Hematopoietic multipotent progenitor cell treated with erythropoietin and hydrocortisone succinate and interleukin-3 and kit ligand, for 6 days (in vitro differentiated cells): ENCODE measurements around the gene B3GNT3.
A peak's percentile ranks its signal among the peaks of the same experiment; 100 is the strongest.
"Not testable (repeated sequence)": the region's sequence is repeated elsewhere in the genome, so short reads cannot be mapped to it uniquely, and the experiment has no call there.

Experiments used
- DNase-seq: peaks from one replicate; pipeline ENCODE4 v3.0.0-alpha.2; 2015

B3GNT3 gene

GRCh38 chr19:17797424-17798201, 2.7 kb downstream of the B3GNT3 start:
- DNase-seq = peak; percentile 48

GRCh38 chr19:17798599-17798998, 3.7 kb downstream of the B3GNT3 start:
- not testable (repeated sequence) for DNase-seq

GRCh38 chr19:17802137-17802858, 7.4 kb downstream of the B3GNT3 start:
- no peak for DNase-seq

- peak; percentile 64 for DNase-seq
Observed at GRCh38 chr19:17803264-17803896, 8.4 kb downstream of the B3GNT3 start.

GRCh38 chr19:17805427-17805826, 10.5 kb downstream of the B3GNT3 start:
- DNase-seq = no peak

GRCh38 chr19:17806945-17807344, 12.0 kb downstream of the B3GNT3 start:
- no peak for DNase-seq

- DNase-seq = no peak
Observed at GRCh38 chr19:17807731-17808316, 12.9 kb downstream of the B3GNT3 start.

GRCh38 chr19:17811103-17811502, 16.2 kb downstream of the B3GNT3 start:
- DNase-seq = no peak

- no peak for DNase-seq
Observed at GRCh38 chr19:17811681-17812080, 16.7 kb downstream of the B3GNT3 start.

GRCh38 chr19:17812099-17812498, 17.2 kb downstream of the B3GNT3 start:
- no peak for DNase-seq

GRCh38 chr19:17817668-17818363, 22.9 kb downstream of the B3GNT3 start:
- no peak for DNase-seq

GRCh38 chr19:17821190-17821589, 26.3 kb downstream of the B3GNT3 start, which contains the start of gene INSL3:
INSL3 (minus strand) TSS chr19:17821519; CDS start chr19:17821506, 13 bp downstream.
- DNase-seq = no peak

- no peak for DNase-seq
Observed at GRCh38 chr19:17824339-17824738, 29.4 kb downstream of the B3GNT3 start.

GRCh38 chr19:17826508-17827056, 31.6 kb downstream of the B3GNT3 start:
- no peak for DNase-seq

- DNase-seq = no peak
Observed at GRCh38 chr19:17829855-17830566, 35.1 kb downstream of the B3GNT3 start.

GRCh38 chr19:17830567-17831418, 35.9 kb downstream of the B3GNT3 start:
- DNase-seq = peak; percentile 65

- DNase-seq = no peak
Observed at GRCh38 chr19:17831419-17831888, 36.5 kb downstream of the B3GNT3 start.

- DNase-seq = no peak
Observed at GRCh38 chr19:17832443-17833208, 37.7 kb downstream of the B3GNT3 start.

- DNase-seq = peak; percentile 33
Observed at GRCh38 chr19:17834350-17835181, 39.6 kb downstream of the B3GNT3 start.
